ENCODE measurements around the gene MRPS15.

DNA sequence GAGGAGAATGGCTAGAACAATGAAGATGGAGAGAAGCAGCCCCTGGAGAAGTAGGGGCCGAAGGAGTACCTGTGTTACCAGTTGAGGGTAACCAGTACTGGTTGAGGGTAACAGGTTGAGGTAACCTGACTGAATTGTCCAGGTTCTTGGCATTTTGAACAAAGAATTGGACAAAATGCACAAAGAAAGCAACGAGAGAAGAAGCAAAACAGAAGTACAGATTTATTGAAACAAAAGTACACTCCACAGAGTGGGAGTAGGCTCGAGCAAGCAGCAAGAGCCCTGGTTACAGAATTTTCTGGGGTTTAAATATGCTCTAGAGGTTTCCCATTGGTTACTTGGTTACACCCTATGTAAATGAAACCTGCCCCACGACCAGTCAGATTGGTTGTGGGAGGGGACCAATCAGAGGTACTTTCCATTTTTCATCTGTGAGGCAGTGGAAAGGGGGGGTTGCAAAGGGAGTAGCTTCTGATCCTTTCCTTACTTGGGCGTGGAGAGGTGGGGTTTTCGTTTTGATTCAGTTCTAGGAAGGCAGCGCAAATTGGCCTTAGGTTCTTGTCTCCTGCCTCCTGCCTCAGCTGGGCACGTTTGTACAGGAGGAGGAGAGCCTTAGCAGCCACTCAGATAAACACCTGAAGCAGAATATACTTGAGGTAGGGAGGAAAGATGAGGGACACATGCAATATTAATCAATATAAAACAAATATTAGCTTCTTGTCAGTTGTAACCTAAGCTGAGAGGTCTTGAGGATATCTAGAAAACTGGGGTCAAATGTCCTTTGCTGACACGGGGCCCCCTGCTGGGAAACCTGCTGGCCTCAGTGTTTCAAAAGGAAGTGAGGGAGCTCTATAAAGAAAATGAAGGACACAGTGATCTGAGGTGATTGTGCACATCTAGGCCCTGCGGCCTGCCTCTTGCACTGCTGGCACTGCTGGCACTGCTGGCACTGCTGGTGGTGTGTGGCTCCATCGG is 52.2 kb downstream of the MRPS15 start:
- TF ChIP-seq CTCF (IDR thresholded peaks at IDR 0.05; ENCODE audit: low read length) (no peak), EZH2 (IDR thresholded peaks at IDR 0.05; ENCODE audit: borderline replicate concordance, low read length) (no peak)
